GM12872 (cell line): ENCODE measurements around the gene EEF1A2.

Source experiments
- CTCF ChIP-seq: IDR thresholded peaks from 3 replicates; pipeline ENCODE4 v1.5.1; 2011; ENCODE audit warnings: low read depth, mild to moderate bottlenecking, low read length, moderate library complexity; ENCODE audit not compliant: insufficient read depth

EEF1A2 gene

GRCh38 chr20:63518351-63518861 lies 19.5 kb upstream of the EEF1A2 start:
- 0 out of 3 replicates have a peak, but pooled peaks have one; percentile 11 for TF ChIP-seq CTCF

- TF ChIP-seq CTCF = no peak
Measured at GRCh38 chr20:63517376-63518309, 18.8 kb upstream of the EEF1A2 start.

GRCh38 chr20:63513207-63513606 lies 14.3 kb upstream of the EEF1A2 start:
- TF ChIP-seq CTCF = no peak

GRCh38 chr20:63509088-63509564 lies 10.2 kb upstream of the EEF1A2 start:
- TF ChIP-seq CTCF = no peak

- no peak for TF ChIP-seq CTCF
Measured at GRCh38 chr20:63508072-63508768, 9.3 kb upstream of the EEF1A2 start.

- TF ChIP-seq CTCF = no peak
Measured at GRCh38 chr20:63507083-63507743, 8.3 kb upstream of the EEF1A2 start.

- TF ChIP-seq CTCF = no peak
Measured at GRCh38 chr20:63505723-63506122, 6.8 kb upstream of the EEF1A2 start.
